RWPE1 (cell line): ENCODE results near the gene COL19A1.
A peak's percentile ranks its signal among the peaks of the same experiment; 100 is the strongest.

Experiments used
- CTCF ChIA-PET: fragments of 350-600 bp; sonication (Branson Sonifier 250); formaldehyde crosslinking; extraction: SDS; loops from one replicate; lab custom pipeline; 2021; lab: Yijun Ruan, JAX
- POLR2A ChIA-PET: fragments of 400-600 bp; formaldehyde crosslinking; extraction: SDS; loops from one replicate; lab custom pipeline; 2020; ENCODE audit warnings: antibody characterized with exemption; ENCODE audit not compliant: low non-redundant PET; lab: Yijun Ruan, JAX
- DNase-seq: peaks from one replicate; pipeline ENCODE4 v3.0.0; 2012; ENCODE audit warnings: low spot score
- H3K27ac ChIP-seq: fragments of 450-650 bp; 2 replicates; pipeline ENCODE4 v1.5.1; 2017
- CTCF ChIP-seq: fragments of 450-650 bp; conservative IDR thresholded peaks from 2 replicates; pipeline ENCODE4 v1.5.1; 2017; ENCODE audit warnings: low read depth, mild to moderate bottlenecking

COL19A1 gene

GRCh38 chr6:69861986-69862385 lies 4.4 kb upstream of the COL19A1 start:
- no peak for DNase-seq
- ChIA-PET CTCF (no interaction called here), POLR2A (no interaction called here)
- no peak overlapping the region for H3K27ac ChIP-seq
- no peak for TF ChIP-seq CTCF

GRCh38 chr6:69863766-69864165 lies 2.6 kb upstream of the COL19A1 start:
- H3K27ac ChIP-seq = no peak overlapping the region
- no peak for TF ChIP-seq CTCF
- ChIA-PET CTCF (interaction anchor here (1.5 kb wide), 1 partner anchor 10 kb away, joined by 4 read pairs; no protein-coding TSS in a partner anchor), POLR2A (no interaction called here)
- DNase-seq = no peak

- CTCF ChIA-PET = interaction anchor here (1.5 kb wide), 1 partner anchor 9 kb away, joined by 4 read pairs; no protein-coding TSS in a partner anchor
- peak; percentile 41 for DNase-seq
- H3K27ac ChIP-seq = no peak overlapping the region
- no peak for TF ChIP-seq CTCF
- POLR2A ChIA-PET = no interaction called here
Measured at GRCh38 chr6:69865126-69865525, 1.2 kb upstream of the COL19A1 start.

DNA sequence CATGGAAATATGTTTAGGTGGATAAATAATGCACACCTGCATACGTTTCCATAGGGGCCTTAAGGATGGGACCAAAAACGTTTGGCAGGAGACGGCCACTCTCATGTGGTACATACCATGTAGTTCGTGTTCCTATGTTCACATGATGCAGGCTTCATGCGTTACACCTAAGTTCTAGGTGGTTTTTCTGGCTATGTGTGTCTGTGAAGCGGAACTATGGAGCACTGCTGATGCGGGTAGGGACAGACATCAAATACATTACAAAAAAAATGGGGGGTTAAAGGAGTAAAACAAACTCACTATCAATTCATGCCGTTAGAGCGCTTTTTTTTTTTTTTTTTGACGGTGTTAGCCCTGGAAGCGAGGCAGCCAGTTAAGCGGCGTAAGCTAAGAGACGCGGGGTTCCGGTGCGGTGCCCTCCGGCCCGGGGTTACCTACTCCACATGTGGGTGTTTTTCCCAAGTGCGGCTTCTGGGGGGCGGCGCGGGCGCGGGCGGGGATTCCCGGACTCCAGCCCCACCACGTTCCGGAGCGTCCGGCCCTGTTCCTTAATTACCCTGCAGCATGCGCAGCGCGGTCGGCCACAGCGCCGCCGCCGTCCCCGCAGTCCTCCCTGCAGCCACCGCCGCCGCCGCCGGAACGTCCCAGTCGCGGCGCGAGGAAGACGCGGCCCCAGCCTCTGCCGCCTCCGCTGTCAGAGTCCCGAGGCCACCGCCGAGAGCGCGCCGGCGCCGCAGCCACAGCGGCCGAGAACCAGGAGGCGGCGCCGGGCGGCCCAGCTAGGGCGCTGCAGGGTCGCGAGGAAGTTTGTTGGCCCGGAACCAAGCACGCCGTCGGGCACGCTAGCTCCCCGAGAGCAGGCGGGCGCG lies 648 bp downstream of the COL19A1 start:
- H3K27ac ChIP-seq = no peak overlapping the region
- ChIA-PET POLR2A (no interaction called here), CTCF (no interaction called here)
- TF ChIP-seq CTCF = peak; percentile 22; the same call in 1 of the 2 replicates
- DNase-seq = peak; percentile 15

DNA sequence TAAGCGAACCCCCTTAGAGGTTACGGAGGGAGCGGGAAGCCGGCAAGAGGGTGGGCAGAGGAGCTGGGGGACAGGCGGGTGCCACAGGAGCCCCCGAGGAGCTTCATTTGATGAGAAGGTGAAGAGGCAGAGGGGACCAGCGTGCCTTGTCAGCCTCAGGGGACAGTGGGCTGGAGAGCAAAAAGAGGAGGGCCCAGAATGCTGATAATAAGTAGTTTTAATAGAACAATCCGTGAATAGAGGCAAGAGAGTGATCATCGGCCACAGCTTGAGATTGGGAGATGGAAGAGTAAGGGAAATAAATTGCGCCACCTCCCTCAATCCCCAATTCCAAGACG lies 1.3 kb downstream of the COL19A1 start:
- H3K27ac ChIP-seq = no peak overlapping the region
- no peak for TF ChIP-seq CTCF
- no peak for DNase-seq
- ChIA-PET POLR2A (no interaction called here), CTCF (no interaction called here)

- no peak for TF ChIP-seq CTCF
- POLR2A ChIA-PET = no interaction called here
- CTCF ChIA-PET = interaction anchor here (0.7 kb wide), 1 partner anchor 67 kb away, joined by 3 read pairs; no protein-coding TSS in a partner anchor
- DNase-seq = no peak
- no peak overlapping the region for H3K27ac ChIP-seq
Measured at GRCh38 chr6:69868252-69868804, 2.0 kb downstream of the COL19A1 start.
